Right lobe of liver (tissue), 6 donors: ENCODE data around the gene TEP1. TPM values are rescaled to one million over a fixed set of nuclear protein-coding genes. Genes with fewer than 3 reads are reported as not detected.

ENCODE experiments used
- ATAC-seq, 4 donors: fragments of 200-7000 bp; cut with Tn5 transposase; one replicate each; pipeline ENCODE4 v1.9.1; 2020; ENCODE audit warnings: mild to moderate bottlenecking in 4 of 4, moderate library complexity in 4 of 4
- DNase-seq, 3 donors: peaks; one replicate each; pipeline ENCODE4 v3.0.0-alpha.2; 2020
- H3K27ac ChIP-seq, 3 donors: fragments of 200-600 bp; one replicate each; pipeline ENCODE4 v1.8.0; 2022
- H3K27me3 ChIP-seq, 2 donors: fragments of 200-600 bp; one replicate each; pipeline ENCODE4 v1.8.0; 2022
- H3K36me3 ChIP-seq, 4 donors: fragments of 200-600 bp; sonication (generic) in 1 of 4; one replicate each; pipeline versions ENCODE4 v1.5.1 to v1.8.0; 2017 to 2022; ENCODE audit warnings: control low read depth in 1 of 4
- H3K4me1 ChIP-seq, 4 donors: fragments of 200-600 bp; sonication (generic) in 1 of 4; one replicate each; pipeline versions ENCODE4 v1.5.1 to v1.8.0; 2017 to 2022; ENCODE audit warnings: control low read depth in 1 of 4
- H3K4me3 ChIP-seq, 3 donors: fragments of 200-600 bp; one replicate each; pipeline ENCODE4 v1.8.0; 2022
- H3K9me3 ChIP-seq, 4 donors: fragments of 200-600 bp; sonication (generic) in 1 of 4; one replicate each; pipeline versions ENCODE4 v1.5.1 to v1.8.0; 2017 to 2022; ENCODE audit warnings: control low read depth in 1 of 4
- POLR2A ChIP-seq: fragments of 450-650 bp; IDR thresholded peaks from one replicate; pipeline ENCODE4 v1.6.1; 2017; ENCODE audit warnings: antibody characterized with exemption, mild to moderate bottlenecking
- WGBS: methylation state at CpG from one replicate; pipeline ENCODE4 v1.1.6; 2018; ENCODE audit warnings: low coverage, low lambda C conversion rate; ENCODE audit not compliant: insufficient coverage; ENCODE audit errors: missing lambda C conversion rate; 5-methylcytosine and 5-hydroxymethylcytosine counted together
- intact Hi-C, 2 donors: fragments of 100-400 bp; cut with DNase I; formaldehyde crosslinking; loops; one replicate each; pipeline versions ENCODE4 v1.11.2 to v1.14.1; 2022
- total RNA-seq, 6 experiments: library from RNA; depleted of rRNA in 2 of 6; stranded (reverse); fragments of >200 nt in 2 of 6; fragmentation: NEBNext Ultra II Directional in 3 of 6; extraction: Animal tissue kit (Norgen Biotek cat#: 25700) in 3 of 6; gene quantifications; one replicate each; pipeline versions ENCODE4 v1.1.0 to v1.2.4, GENCODE V29; 2016 to 2023
- TF ChIP-seq, protein P1 (sequence below), 4 donors: fragments of 200-600 bp in 3 of 4; fragments of 450-650 bp in 1 of 4; IDR thresholded peaks; one replicate each; pipeline versions ENCODE4 v1.5.1 to v1.8.0; 2016 to 2022; ENCODE audit warnings: antibody characterized with exemption in 4 of 4, mild to moderate bottlenecking in 2 of 4
- donor health status: DM: no; HTN: yes; CAD: no.
- donor health status: DM: no; HTN: no; CAD: no.
- donor health status: DM: no; HTN: no; CAD: no.
- donor health status: DM: no; HTN: yes; CAD: no.
- donor health status: DM: no; HTN: yes; CAD: no.

Gene TEP1
- total RNA-seq, 6 experiments from 2014 or later, result 10.8 to 17.6 (median 14.0) TPM

DNA sequence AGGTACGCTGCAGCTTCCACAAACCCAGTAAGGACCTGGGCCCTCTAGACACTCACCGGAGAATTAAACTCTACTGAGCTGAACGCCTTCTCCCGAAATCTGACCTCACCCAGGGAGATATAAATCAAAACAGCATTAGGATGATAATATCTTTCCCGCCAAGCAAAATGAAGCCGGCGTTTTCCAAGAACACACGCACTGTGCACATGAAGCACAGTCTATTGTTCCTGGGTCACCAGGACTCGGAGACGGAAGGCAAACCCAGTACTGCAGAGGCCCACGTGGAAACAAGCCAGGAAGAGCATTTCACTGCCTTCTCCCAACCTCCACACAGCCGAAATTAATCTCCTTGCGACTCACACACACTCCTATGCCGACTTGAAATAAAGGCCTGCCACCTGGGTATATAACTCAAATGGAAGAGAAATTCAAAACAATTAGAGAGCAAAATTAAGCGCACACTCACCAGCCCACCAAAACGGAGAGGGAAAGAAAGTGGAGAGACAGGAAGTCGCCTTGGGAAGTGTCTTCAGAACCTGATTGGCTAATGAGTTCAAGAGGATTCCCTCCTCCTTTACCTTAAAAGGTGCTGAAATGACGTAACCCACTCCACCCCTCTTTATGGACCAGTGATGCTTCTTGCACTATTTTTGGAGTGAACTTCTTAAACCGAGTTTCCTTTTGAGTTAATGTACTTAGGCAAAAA is 80.4 kb downstream of the TEP1 start, which contains the start of gene CCNB1IP1:
Gene CCNB1IP1, minus strand, starts transcription at position 492 of the 706 bp plus-strand sequence. CDS start 16,756 bp downstream, outside the sequence.
- TF ChIP-seq POLR2A, result peak; percentile 57
- TF ChIP-seq, protein P1, sequence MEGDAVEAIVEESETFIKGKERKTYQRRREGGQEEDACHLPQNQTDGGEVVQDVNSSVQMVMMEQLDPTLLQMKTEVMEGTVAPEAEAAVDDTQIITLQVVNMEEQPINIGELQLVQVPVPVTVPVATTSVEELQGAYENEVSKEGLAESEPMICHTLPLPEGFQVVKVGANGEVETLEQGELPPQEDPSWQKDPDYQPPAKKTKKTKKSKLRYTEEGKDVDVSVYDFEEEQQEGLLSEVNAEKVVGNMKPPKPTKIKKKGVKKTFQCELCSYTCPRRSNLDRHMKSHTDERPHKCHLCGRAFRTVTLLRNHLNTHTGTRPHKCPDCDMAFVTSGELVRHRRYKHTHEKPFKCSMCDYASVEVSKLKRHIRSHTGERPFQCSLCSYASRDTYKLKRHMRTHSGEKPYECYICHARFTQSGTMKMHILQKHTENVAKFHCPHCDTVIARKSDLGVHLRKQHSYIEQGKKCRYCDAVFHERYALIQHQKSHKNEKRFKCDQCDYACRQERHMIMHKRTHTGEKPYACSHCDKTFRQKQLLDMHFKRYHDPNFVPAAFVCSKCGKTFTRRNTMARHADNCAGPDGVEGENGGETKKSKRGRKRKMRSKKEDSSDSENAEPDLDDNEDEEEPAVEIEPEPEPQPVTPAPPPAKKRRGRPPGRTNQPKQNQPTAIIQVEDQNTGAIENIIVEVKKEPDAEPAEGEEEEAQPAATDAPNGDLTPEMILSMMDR (IDR thresholded peaks at IDR 0.05), result no peak
- DNase-seq (peak in 1 of 3 donors; percentile 69), ATAC-seq (peak; percentile 89 to 95 (median 94))
- Histone ChIP-seq H3K27ac (peak within 1 kb of the TSS; percentile 63 to 94 (median 93)), H3K36me3 (peaks cover 0 to 12% (median 0%) of the 10 kb centered on the region in 4 donors), H3K4me1 (peaks cover 0 to 44% (median 11%) of the 10 kb centered on the region in 4 donors), H3K9me3 (no peaks in the 10 kb centered on the region), H3K4me3 (peak within 1 kb of the TSS; percentile 49 to 75 (median 67)), H3K27me3 (no peaks in the 10 kb centered on the region)
- WGBS, result under 1% methylated on average over 19 of the region's 19 CpGs
- intact Hi-C loops, result no loop called here

DNA sequence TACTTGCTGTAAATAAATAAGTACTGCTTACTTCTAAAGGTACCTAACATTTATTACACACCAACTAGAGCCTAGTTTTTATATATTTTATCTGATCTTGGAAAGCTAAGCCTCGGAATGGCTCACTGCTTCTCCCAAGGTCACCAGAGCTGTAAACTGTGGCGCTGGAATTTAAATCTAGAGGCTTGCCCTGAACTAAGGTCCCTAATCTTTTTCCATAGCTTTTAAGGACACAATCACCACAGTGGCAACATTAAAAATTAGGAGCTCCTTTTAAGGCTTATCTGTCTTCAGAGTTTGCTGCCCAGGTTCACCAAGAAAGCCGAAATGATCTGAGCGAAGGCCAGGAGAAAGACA is 80.9 kb downstream of the TEP1 start:
- TF ChIP-seq POLR2A, result no peak
- TF ChIP-seq, protein P1 (IDR thresholded peaks at IDR 0.05), result no peak
- intact Hi-C loops, result no loop called here
- ATAC-seq, result peak; percentile 27 to 41 (median 36)
- peaks cover 0 to 14% (median 0%) of the 10 kb centered on the region in 4 donors for H3K36me3 ChIP-seq
- 0% methylated on average over 4 of the region's 4 CpGs for WGBS
- H3K27ac ChIP-seq, result peak overlapping the region; percentile 63 to 94 (median 93)
- H3K27me3 ChIP-seq, result no peaks in the 10 kb centered on the region
- no peak for DNase-seq
- H3K4me1 ChIP-seq, result peaks cover 0 to 49% (median 11%) of the 10 kb centered on the region in 4 donors
- no peaks in the 10 kb centered on the region for H3K9me3 ChIP-seq
- peak overlapping the region; percentile 49 to 75 (median 67) for H3K4me3 ChIP-seq

DNA sequence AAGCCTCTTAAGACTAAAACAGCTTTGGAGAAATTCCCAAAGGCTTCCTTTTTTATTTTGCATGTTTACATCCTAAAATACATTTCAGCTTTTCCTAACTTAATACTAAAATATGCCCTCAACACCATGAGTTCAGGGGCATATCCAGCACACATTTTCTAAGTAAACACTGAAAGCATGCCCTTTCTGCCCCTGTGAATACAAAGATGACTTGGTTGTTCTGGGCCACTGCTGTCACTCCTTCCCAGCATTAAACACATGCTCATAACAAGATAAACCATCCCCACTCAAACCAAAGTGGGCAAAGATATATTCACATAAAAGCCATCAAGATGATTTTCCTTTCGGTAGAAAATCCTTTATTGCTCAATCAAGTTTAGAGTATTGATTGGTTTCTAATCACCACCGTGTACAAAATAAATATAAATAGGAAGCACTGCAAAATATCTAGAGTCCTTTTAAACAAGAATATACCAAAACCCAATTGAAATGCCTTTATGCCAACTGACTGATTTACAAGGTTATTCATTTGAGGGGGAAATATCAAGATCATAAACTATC is 82.2 kb downstream of the TEP1 start:
- ATAC-seq (peak in 1 of 4 donors; percentile 14), DNase-seq (no peak)
- intact Hi-C loops, result no loop called here
- Histone ChIP-seq H3K4me1 (peaks cover 0 to 57% (median 14%) of the 10 kb centered on the region in 4 donors), H3K27ac (peak overlapping the region in 2 of 3 donors; percentile 2 to 94), H3K9me3 (no peaks in the 10 kb centered on the region), H3K4me3 (peak overlapping the region in 2 of 3 donors; percentile 67 to 75), H3K27me3 (no peaks in the 10 kb centered on the region), H3K36me3 (peaks cover 0 to 21% (median 2%) of the 10 kb centered on the region in 4 donors)
- TF ChIP-seq, protein P1 (IDR thresholded peaks at IDR 0.05), result no peak
- TF ChIP-seq POLR2A, result no peak
- WGBS, result 19% methylated on average over 2 of the region's 2 CpGs

DNA sequence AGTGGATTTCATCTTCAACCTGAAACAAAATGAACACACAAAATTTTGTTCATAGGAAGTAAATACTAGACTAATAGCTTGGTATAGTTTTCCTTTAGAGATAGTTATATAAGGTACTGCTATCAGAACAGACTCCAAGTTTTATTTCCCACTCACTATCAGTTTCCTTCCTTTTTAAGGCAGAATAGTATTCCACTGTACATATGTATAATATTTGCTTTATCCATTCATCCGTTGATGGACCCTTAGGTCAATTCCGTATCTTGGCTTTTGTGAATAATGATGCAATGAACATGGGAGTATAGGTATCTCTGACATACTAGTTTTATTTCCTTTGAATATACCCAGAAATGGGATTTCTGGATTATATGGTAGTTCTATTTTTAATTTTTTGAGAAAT is 83.9 kb downstream of the TEP1 start:
- no peaks in the 10 kb centered on the region for H3K27me3 ChIP-seq
- intact Hi-C loops, result loop anchor here in 1 of 2 donors (10.0 kb wide), 2 partner anchors 275 to 355 kb away; partner anchors contain the start of genes ANG and RNASE4
- ATAC-seq (no peak), DNase-seq (no peak)
- H3K9me3 ChIP-seq, result no peaks in the 10 kb centered on the region
- peak overlapping the region in 2 of 3 donors; percentile 19 to 94 for H3K27ac ChIP-seq
- peaks cover 0 to 52% (median 14%) of the 10 kb centered on the region in 4 donors for H3K4me1 ChIP-seq
- WGBS, result 4% methylated on average over 2 of the region's 2 CpGs
- peaks cover 0 to 39% (median 11%) of the 10 kb centered on the region in 4 donors for H3K36me3 ChIP-seq
- TF ChIP-seq, protein P1 (IDR thresholded peaks at IDR 0.05), result no peak
- no peak for TF ChIP-seq POLR2A
- H3K4me3 ChIP-seq, result peak overlapping the region in 1 of 3 donors; percentile 67
